Measurements from ENCODE around the gene PDHB. TPM values are rescaled to one million over a fixed set of nuclear protein-coding genes. Genes with fewer than 3 reads are reported as not detected.

The PDHB gene
- 72.5 and 80.4 TPM in 2 replicates for total RNA-seq

DNA sequence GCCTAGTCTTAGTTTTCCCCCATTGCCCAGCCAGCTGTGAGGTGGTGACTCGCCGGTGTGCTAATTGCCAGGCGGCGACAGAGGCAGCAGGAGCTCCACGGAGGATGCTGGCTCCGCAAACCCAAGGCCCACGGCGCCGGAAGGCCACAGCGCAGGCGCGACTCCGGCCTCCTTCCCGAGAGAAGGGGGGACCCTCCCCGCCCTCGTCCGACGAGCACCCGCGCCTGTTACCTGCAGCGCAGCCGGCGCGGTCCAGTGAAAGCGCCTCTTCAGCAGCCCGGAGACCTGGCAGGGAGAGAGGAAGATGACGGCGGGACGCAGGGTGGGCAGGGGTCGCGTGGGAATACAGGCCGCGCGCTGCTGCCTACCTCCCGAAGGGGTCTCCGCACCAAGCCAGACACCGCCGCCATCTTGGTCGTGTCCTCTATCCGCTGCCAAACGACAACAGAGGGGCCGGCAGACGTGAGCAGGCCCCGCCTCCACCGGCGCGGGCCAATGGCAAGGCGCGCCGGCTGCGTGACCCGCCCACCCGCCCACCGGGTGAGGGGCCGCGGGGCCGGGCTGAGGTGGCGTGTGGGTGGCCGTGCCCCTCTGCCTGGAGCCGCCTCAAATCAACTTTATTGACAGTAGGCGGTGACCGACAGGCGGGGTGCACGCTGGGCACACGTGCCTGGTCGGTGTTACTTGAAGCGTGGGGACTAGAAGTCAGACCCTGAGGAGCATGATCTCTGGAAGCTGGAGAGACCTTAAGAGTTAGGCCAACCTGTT, at the start of gene PDHB:
PDHB (minus strand) TSS at position 433 of the 768 bp plus-strand sequence; CDS start at position 410, 23 bp downstream.

Other genes starting within 250 kb of the PDHB start
- 0.21 TPM in 1 of 2 replicates, not detected in the other for gene DNASE1L3, start 222.9 kb downstream of the PDHB start, total RNA-seq
- gene ABHD6, start 196.0 kb downstream of the PDHB start, total RNA-seq, result 7.2 and 9.9 TPM in 2 replicates
- 11.0 and 14.0 TPM in 2 replicates for gene RPP14, start 127.6 kb downstream of the PDHB start, total RNA-seq
- gene HTD2, start 127.3 kb downstream of the PDHB start, total RNA-seq, result 4.2 and 7.9 TPM in 2 replicates
- 10.3 and 12.9 TPM in 2 replicates for gene PXK, start 100.9 kb downstream of the PDHB start, total RNA-seq
- 6.2 and 8.2 TPM in 2 replicates for gene KCTD6, start 58.3 kb upstream of the PDHB start, total RNA-seq
- gene ACOX2, start 103.4 kb upstream of the PDHB start, total RNA-seq, result 0.28 and 0.85 TPM in 2 replicates
- gene FAM107A, start 143.6 kb upstream of the PDHB start, total RNA-seq, result not detected in 2 replicates
- gene FAM3D, start 232.9 kb upstream of the PDHB start, total RNA-seq, result 6.2 and 11.4 TPM in 2 replicates